ENCODE results near the gene ZFYVE16. TPM values are rescaled to one million over a fixed set of nuclear protein-coding genes. Genes with fewer than 3 reads are reported as not detected.
"Not testable (repeated sequence)": the region's sequence is repeated elsewhere in the genome, so short reads cannot be mapped to it uniquely, and the experiment has no call there.

ZFYVE16 gene
- total and polyA plus RNA-seq, 2 of the 13 experiments (the other 11 are each of a cell fraction or from before 2014, with no cell fraction given) = 9.3 to 33.3 TPM

- DNase-seq (ENCODE audit: low spot score) (no peak), ATAC-seq (no peak), FAIRE-seq (no peak)
- Histone ChIP-seq H4K20me1 (ENCODE audit: insufficient read depth, low read length) (no peaks in the 10 kb centered on the region), H3K4me1 (ENCODE audit: insufficient read depth, low read length) (peaks cover 22% of the 10 kb centered on the region), H3K9ac (ENCODE audit: insufficient read depth, low read depth, low read length) (no peak overlapping the region), H3K36me3 (replicated peaks in 1 of 2; ENCODE audit: control insufficient read depth in 1 of 2, insufficient read depth in 2 of 2, low read length in 2 of 2) (no peaks in the 10 kb centered on the region), H3K79me2 (ENCODE audit: insufficient read depth, low read length) (no peaks in the 10 kb centered on the region), H3K27me3 (ENCODE audit: control insufficient read depth in 1 of 2, insufficient read depth in 2 of 2, low read length in 2 of 2) (no peaks in the 10 kb centered on the region; a peak in 1 of 5 replicates), H3K27ac (ENCODE audit: extremely low read length, insufficient read depth, low read length) (no peak overlapping the region), H3K4me3 (replicated peaks in 1 of 3; ENCODE audit: insufficient read depth in 1 of 3, low read depth in 2 of 3, low read length in 3 of 3) (no peak overlapping the region), H3K9me3 (ENCODE audit: low read length) (no peaks in the 10 kb centered on the region), H3K4me2 (ENCODE audit: low read depth, low read length) (no peak overlapping the region), H2AFZ (ENCODE audit: low read length) (no peak overlapping the region)
- CTCF ChIA-PET (ENCODE audit: low intra/inter-chr PET ratio, low total read pairs) = no interaction called here
- 84% methylated on average over 3 of the region's 3 CpGs for WGBS (ENCODE audit: low lambda C conversion rate)
- POLR2A ChIA-PET = no interaction called here
- TF ChIP-seq HES4 (CRISPR knock-in tag; IDR thresholded peaks at IDR 0.05; ENCODE audit: borderline replicate concordance) = no peak
- no peak for TF ChIP-seq FIP1L1 (IDR thresholded peaks at IDR 0.05; ENCODE audit: borderline replicate concordance, insufficient read depth, low read depth, low read length)
- no peak for TF ChIP-seq HDAC1 (CRISPR knock-in tag; IDR thresholded peaks at IDR 0.05)
- TF ChIP-seq ZNF205 (CRISPR knock-in tag; IDR thresholded peaks at IDR 0.05) = no peak
- TF ChIP-seq ZNF354B (CRISPR knock-in tag; IDR thresholded peaks at IDR 0.05) = no peak
- no peak for TF ChIP-seq CHCHD3 (CRISPR knock-in tag; IDR thresholded peaks at IDR 0.05)
- TF ChIP-seq, protein P1, sequence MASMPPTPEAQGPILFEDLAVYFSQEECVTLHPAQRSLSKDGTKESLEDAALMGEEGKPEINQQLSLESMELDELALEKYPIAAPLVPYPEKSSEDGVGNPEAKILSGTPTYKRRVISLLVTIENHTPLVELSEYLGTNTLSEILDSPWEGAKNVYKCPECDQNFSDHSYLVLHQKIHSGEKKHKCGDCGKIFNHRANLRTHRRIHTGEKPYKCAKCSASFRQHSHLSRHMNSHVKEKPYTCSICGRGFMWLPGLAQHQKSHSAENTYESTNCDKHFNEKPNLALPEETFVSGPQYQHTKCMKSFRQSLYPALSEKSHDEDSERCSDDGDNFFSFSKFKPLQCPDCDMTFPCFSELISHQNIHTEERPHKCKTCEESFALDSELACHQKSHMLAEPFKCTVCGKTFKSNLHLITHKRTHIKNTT (CRISPR knock-in tag; IDR thresholded peaks at IDR 0.05) = no peak
- TF ChIP-seq ZNF549 (CRISPR knock-in tag; IDR thresholded peaks at IDR 0.05) = no peak
- intact Hi-C loops (cut with micrococcal nuclease; ENCODE audit: unreplicated experiment) (no loop called here), in situ Hi-C loops (cut with HindIII; ENCODE audit: extremely low pct_ligation_motif_present, low pct_unique_long_range_greater_than_20kb) (no loop called here)
- BruUV-seq (replicated peaks) = no TSS peak
These were observed 84.9 kb downstream of the ZFYVE16 start for GRCh38 chr5:80492741-80493140.

- H3K27me3 ChIP-seq (ENCODE audit: control insufficient read depth in 1 of 2, insufficient read depth in 2 of 2, low read length in 2 of 2); ATAC-seq; H3K9ac ChIP-seq (ENCODE audit: insufficient read depth, low read depth, low read length); CTCF ChIA-PET (ENCODE audit: low intra/inter-chr PET ratio, low total read pairs); H2AFZ ChIP-seq (ENCODE audit: low read length); H4K20me1 ChIP-seq (ENCODE audit: insufficient read depth, low read length); DNase-seq (ENCODE audit: low spot score); H3K9me3 ChIP-seq (ENCODE audit: low read length); FAIRE-seq; H3K27ac ChIP-seq (ENCODE audit: extremely low read length, insufficient read depth, low read length); H3K4me3 ChIP-seq (replicated peaks in 1 of 3; ENCODE audit: insufficient read depth in 1 of 3, low read depth in 2 of 3, low read length in 3 of 3); in situ Hi-C loops (cut with HindIII; ENCODE audit: extremely low pct_ligation_motif_present, low pct_unique_long_range_greater_than_20kb); POLR2A ChIA-PET; intact Hi-C loops (cut with micrococcal nuclease; ENCODE audit: unreplicated experiment); H3K36me3 ChIP-seq (replicated peaks in 1 of 2; ENCODE audit: control insufficient read depth in 1 of 2, insufficient read depth in 2 of 2, low read length in 2 of 2); BruUV-seq (replicated peaks); H3K79me2 ChIP-seq (ENCODE audit: insufficient read depth, low read length); H3K4me2 ChIP-seq (ENCODE audit: low read depth, low read length): not testable (repeated sequence)
- peaks cover 22% of the 10 kb centered on the region for H3K4me1 ChIP-seq (ENCODE audit: insufficient read depth, low read length)
- 83% methylated on average over 7 of the region's 7 CpGs for WGBS (ENCODE audit: low lambda C conversion rate)
These were observed 85.6 kb downstream of the ZFYVE16 start for GRCh38 chr5:80493443-80493842.
